ENCODE results near the gene NOL4L.

The NOL4L gene

DNA sequence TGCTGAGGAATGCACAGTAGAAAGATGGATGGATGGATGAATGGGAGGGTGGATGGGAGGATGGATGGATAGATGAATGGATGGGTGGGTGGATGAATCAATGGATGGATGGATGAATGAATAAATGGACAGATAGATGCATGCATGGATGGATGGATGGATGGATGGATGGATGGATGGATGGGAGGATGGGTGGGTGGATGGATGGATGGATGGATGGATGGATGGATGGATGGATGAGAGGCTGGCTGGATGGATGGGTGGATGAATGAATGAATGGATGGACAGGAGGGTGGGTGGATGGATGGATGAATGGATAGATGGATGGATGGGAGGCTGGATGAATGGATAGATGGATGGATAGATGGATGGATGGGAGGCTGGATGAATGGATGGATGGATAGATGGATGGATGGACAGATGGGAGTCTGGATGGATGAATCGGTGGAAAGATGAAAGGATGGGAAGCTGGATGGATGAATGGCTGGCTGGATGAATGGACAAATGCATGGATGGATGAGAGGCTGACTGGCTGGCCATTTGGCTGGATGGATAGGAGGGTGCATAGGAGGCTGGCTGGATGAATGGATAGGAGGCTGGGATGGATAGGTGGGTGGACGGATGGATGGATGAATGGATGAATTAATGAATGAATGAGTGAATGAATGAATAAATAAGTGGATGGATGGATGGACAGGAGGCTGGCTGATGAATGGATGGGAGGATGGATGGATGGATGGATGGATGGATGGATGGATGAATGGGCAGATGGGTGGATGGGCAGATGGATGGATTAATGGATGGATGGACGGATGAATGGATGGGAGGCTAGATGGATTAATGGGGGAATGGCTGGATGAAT lies 28.3 kb upstream of the NOL4L start:
- DNase-seq (ENCODE audit: low spot score) = no peak

DNA sequence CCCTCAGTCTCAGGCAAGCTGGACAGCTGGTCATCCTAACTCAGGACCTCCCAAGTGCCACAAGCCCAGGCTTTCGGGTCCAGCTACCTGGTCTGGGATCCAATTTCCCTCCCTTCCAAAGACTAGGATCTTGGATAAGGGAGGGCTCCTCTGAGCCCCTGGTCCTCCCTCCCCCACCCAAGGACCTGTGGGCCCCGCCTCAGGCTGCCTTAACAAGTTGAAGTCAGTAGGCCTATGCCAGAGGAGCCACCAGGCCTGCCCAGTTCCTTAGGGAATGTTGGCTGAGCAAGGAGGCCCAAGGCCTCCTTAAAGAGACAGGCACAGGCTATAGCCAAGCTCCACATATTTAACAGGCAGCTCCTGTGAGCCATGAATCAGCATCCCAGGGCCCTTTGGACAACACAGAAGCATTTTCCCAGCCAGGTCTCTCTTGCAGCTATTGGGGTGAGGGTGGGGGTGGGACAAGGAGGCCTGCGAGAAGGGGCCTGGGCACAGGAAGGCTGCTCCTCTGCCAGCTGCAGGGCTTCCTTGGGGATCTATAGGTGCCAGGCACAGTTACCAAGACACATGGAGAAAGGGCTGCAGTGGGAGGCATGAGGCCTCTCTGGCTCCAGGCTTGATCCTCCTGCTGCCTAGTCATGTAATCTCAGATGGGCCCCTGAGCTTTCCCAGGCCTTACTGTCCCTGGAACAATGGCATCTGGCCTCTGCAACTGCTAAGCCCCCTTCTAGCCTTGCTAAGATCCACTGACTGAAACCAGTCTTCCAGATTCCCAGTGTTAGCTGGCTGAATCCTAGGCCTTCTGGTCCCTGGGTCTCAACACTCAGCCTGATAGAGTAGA lies 27.4 kb upstream of the NOL4L start:
- no peak for DNase-seq (ENCODE audit: low spot score)

DNA sequence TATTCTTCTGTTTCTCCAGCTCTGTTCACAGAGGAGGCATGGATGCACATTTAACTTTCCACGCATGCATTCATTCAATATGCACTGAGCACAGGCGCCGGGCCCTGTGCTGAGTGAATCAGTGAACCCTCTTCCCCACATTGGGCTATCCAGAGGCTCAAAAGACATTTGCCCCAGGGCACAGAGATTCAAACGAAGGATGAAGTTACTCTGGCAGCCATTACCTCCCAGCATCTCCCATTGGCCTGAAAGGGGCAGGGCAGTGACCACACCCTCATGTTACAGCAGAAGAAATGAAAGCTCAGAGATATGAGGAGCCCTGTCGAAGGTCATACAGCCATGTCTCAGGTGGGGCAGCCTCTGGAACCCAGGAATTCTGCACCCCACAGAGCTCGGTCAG lies 26.7 kb upstream of the NOL4L start:
- no peak for DNase-seq (ENCODE audit: low spot score)

DNA sequence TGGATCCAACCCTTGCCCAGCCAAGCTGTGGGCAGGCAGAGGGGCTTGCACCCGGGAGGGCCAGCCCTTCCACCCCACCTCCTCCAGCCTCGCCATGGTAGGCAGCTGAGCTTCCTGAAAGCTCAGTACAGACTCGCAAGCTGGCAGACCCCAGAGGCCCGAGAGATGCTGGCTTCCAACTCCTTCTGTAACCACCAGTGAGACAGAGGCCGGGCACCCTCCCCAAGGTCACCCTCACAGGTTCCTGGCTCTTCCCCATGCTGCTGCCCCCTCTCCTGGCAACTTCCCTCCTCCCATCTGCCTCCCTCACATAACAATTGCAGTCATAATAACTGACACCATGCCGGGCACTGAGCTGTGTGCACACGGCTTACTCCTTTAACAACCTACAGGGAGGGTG lies 26.2 kb upstream of the NOL4L start:
- no peak for DNase-seq (ENCODE audit: low spot score)

DNA sequence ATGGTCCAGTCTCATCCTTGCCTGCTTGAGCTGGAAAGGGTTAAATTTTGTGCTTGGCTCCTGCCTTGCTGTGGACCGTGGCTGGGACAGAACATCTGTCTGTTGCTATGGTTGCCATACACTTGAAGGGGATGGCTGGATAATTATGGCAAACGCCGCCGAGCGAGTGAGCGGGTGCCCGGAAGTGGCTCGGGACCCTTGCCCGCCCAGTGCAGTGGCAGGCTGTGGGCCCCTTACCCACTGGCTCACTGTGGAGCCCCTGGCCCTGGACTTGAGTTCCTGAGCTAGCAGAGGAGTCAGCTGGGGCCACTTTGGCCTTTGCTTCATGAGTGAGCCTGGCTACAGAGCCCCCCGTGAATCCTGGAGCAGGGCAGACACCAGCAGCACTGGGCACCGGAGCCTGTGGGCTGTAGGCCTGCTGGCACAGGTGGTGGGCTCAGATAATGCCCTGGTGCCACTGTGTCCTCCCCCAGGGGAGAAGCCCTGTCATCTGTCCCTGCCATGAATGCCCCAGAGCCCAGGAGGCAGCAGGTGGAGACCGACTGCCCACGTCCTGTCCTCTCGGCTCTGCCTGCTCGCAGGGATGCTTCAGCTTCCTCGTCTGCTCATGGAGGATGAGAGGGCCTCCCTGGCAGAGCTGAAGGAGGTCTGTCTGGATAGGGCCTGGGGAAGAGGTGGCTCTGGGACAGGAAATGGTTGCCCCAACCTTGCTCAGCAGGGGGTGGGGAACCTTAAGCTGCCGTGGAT lies 25.5 kb upstream of the NOL4L start:
- no peak for DNase-seq (ENCODE audit: low spot score)

DNA sequence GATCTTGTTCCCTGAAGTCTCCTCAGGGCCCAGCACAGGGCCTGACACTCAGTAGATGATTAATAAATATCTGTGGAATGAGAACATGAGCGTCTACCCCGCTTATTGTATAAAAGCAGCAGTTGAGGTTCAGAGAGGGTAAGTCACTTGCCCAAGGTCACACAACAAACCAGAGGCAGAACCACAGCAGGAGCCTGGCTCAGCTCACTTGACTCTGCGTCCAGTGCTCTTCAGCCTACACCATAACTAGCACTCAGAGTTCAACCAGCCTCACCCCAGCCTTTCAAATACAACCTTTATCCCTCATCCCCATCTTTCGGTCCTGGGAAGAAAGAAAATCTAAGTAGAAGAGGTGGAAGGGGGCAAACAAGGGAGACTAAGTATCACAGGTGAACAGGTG lies 24.9 kb upstream of the NOL4L start:
- DNase-seq (ENCODE audit: low spot score) = no peak

DNA sequence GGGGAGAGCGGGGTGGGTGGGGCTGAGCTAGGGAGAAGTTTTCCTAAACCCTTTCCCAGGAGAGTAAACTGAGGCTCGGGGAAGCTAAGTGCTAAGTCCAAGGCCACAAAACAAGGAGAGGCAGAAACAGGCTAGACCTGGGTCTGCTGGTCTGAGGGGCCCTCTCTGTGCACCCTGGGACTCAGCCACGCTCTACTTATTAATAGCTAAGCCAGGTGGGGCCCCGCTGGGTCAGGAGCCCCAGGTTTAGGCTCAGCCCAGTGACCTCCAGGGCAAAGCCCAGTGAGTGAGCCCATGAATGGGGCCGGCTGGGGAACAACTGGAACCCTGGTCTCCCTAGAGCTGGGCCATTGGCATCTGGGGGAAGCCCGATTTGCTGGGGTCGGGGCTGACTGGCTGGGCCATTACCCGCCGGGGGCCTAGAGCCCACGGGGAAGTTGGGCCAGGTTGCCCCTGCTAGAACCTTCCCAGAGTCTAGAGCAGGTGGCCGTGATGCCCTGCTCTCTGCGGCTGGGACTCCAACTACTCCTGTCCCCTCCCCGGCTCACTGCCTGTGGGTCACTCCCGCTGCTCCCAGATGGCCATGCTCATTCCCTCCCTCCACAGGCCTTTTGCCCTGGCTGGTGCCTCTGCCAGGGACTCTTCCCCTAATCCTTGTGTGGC lies 24.1 kb upstream of the NOL4L start:
- DNase-seq (ENCODE audit: low spot score) = no peak

DNA sequence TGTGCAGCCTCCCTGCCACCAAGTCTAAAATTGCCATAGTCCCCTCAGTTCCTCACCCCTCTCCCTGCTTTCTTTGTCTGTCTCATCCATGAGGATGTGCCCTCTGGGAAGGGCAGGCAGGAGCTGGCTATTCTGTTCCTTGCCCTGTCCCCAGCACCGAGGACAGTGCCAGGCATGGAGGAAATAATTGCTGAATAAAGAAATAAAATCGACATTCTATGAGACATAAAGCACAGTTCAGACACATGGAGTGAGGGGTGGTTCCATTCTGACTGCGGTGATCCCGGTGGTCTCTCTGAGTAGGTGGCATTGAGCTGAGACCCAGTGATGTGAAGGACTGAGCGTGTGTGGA lies 23.5 kb upstream of the NOL4L start:
- no peak for DNase-seq (ENCODE audit: low spot score)

DNA sequence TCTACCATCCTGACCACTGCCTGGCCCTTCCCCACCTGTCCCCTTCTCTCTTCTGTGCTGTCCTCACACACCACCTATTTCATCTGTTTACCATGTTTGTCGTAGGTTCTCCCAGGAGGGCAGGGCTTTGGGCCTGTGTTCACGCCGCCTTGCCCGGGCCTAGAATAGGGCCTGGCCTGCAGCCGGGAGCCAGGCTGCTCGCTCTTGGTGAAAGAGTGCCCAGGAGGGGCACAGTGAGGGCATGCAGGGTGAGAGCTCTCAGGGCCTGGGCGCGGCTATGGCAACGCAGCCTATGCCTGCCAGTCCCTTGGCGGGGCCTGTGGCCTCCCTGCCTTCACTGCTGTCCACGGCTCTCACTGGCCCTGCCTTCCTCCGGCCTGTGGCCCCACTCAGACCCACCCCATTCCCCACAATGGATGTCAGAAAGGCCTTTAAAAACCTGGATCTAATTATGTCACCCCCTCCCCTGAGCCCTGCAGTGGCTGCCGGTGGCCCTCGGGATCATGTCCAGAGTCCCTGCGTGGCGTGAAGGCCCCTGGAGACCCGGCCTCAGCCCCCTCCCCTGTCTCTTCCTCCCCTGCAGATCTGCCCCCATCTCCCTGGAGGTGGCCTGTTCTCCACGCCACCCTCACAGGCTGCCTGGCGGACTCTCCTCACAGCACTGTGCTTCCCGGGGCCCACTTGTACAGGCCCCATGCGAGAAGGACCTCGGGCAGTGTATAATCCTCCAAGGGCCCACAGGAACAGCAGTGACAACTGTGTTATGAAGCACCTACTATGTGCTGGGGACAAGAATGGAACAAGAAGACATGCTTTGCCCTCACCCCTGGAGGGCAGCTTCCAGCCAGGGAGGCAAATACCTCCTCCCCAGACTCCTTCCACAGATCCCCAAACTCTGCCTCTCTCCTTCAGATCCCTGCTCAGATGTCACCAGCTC lies 22.9 kb upstream of the NOL4L start:
- DNase-seq (ENCODE audit: low spot score) = no peak

DNA sequence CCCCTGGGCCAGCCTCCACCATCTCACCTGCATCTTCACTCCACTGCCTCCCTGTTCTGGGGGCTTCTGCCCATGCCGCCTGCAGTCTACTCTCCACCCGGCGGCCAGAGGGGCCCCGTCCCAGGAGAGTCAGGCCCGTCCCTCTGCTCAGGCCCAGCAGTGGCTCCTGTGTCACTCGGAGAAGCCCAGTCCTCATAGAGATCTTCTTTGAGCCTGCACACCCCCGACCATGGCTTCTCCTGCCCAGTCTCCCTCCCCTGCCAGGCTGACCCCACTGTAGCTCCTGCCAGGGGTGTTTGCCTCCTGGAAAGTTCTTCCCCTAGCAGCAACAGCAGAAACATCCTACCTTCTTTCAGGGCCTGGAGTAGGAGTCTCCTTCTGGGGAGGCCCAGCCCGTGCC lies 22.2 kb upstream of the NOL4L start:
- DNase-seq (ENCODE audit: low spot score) = no peak

DNA sequence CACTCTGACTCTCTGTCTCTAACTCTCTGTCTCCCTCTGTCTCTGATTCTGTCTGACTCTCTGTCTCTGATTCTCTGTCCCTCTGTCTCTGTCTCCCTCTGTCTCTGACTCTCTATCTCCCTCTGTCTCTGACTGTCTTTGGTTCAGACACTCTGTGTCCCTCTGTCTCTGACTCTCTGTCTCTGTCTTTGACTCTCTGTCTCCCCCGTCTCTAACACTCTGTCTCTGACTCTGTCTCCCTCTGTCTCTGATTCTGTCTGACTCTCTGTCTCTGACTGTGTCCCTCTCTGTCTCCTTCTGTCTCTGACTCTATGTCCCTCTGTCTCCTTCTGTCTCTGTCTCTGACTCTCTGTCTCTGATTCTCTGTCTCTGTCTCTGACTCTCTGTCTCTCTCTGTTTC lies 21.7 kb upstream of the NOL4L start:
- no peak for DNase-seq (ENCODE audit: low spot score)

DNA sequence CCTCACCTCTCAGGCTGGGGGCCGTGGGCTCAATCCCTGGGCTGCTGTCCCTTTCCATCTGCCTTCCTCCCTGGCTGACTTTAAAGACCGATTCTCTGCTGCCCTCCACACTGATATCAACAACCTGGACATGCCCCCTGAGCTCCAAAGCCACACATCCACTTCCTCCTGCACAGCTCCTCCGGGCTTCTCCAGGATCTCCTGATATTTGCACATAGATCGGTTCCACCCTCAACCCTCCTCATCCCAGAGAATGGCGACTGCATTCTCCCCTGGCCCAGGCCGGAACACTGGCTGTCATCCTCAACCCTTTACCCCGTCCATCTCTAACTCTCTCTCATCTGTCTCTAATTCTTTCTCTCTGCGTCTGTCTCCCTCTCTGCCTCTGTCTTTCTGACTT lies 21.0 kb upstream of the NOL4L start:
- DNase-seq (ENCODE audit: low spot score) = no peak

DNA sequence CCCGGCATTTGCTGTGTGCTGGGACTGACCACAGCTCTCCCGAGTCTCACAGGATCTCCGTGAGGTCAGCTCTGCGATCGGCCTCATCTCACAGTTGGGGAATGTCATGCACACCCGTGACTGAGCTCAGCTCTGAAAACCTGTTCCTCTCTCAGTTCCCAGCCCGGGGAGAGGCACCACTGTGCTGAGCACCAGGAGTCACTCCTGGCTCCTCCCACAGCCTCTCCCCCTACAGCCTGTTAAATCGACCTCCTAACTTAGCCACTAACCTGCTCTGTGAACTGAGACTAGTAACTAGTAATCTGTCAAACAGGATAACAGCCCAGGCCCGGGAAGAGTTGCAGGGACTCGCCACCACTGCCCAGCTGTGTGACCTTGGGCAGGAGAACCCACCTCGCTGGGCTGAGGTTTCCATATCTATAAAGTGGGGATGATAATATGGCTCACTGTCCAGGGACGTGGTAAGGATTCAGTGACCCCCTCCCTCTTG lies 20.1 kb upstream of the NOL4L start:
- no peak for DNase-seq (ENCODE audit: low spot score)

DNA sequence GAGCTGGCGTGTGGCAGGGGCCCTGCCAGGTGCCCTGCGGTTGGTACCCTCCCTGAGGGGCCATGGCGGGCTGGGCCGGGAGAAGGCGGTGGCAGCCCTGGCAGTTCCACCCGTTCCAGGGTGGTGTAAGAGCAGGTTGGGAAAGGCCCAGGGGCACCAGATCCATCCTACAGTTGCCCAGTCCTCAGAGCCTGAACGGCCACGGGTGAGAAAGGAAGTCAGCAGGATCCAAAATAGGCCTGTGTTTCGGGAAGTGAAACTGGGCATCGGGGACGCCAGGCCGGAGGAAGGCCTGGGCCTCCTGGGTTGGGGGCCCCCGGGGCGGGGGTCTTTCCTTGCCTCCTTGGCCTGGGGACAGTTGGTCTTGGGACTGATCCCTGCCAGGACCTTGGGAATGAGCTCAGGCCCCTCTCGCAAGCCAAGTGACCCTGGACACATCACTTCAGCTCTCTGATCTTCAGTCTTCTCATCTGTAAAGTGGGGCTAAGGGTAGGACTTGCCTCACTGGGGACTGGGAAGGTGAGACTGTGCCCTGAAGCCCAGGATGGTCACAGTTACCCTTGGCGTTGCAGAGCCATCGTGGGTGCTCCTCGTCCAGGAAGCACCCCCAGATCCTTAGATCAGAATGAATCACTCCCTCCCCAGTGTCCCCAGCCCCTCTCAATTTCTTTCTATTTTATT lies 18.1 kb upstream of the NOL4L start:
- no peak for DNase-seq (ENCODE audit: low spot score)

DNA sequence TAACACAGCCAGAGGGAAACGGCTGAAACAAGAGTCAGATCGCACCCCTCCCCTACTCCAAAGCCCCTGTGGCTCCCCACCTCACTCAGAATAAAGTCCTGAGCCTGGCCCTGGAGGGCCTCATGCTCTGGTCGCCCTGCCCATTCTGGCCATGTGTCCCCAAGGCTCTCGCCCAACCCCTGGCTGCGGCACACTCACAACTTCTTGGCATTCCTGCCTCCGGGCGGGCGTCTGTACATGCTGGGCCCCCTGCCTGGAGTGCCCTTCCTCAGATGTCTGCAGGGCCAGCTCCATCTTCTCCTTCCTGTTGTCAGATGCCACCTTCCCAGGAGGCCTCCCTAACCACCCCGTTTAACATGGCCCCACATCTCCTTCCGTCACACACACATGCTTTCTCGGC lies 17.1 kb upstream of the NOL4L start:
- no peak for DNase-seq (ENCODE audit: low spot score)

DNA sequence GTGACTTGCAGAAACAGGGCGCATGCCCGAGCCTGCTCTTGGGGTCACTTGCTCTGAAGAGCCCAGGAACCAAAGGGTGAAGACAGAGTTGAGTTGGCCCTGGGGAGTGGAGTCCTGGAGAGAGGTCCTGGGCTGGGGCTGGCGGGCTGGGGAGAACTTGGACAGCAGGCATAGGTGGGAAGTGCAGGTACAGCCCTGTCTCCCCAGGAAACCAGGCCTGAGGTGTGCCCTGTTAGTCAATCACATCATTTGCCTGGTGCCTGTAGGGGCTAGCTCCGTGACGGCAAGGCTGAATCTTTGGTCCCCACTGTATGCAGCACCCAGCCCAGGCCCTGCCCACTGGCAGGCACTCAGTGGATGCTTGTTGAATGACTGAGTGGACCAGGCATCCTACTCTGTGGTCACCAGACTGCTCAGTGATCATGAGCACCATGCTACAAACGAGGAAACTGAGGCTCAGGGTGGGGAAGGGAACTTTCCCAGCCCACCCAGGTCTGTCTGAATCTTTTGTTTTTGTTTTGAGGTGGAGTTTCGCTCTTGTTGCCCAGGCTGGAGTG lies 15.6 kb upstream of the NOL4L start:
- DNase-seq (ENCODE audit: low spot score) = no peak

DNA sequence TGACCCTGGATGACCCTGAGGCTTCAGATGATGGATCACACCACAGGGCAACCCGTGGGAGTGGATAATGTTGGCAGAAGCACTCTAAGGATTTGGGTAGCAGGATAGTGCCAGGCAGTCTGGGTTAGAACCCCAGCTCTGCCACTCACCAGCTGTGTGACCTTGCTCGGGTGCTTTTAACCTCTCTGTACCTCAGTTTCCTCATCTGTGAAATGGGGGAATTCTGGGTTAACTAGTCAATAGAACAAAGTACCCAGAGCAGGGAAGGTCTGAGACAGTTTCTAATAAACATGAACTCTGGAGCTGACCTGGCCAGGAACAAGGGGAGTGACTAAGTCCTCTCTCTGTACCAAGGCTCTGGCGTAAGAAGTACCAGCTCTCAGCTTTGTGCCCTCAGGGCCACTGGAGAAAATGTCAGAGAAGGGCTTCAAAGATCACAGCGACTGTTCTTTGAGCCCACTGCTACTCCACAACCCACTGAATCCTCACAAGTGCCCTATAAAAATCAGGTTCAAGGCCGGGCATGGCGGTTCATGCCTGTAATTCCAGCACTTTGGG lies 14.7 kb upstream of the NOL4L start:
- DNase-seq (ENCODE audit: low spot score) = no peak

DNA sequence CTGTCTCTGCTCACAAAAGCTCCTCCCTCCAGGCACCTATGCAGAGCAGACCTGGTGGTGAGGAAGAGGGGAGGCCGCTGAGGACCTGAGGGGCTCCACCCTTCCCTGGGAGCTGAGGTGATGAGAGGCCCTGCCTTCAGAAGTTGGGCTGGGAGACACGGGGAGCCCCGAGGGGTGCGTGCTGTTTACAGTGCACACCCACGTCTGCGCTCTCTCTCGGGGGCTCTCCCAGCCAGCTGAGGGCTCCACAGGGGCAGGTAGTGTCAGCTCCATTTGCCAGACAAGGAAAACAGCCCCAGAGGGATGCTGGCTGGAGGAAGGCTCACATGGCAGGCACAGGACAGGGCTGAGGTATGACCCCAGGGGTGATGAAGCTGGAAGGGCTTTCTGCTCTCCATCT lies 13.5 kb upstream of the NOL4L start:
- DNase-seq (ENCODE audit: low spot score) = no peak

DNA sequence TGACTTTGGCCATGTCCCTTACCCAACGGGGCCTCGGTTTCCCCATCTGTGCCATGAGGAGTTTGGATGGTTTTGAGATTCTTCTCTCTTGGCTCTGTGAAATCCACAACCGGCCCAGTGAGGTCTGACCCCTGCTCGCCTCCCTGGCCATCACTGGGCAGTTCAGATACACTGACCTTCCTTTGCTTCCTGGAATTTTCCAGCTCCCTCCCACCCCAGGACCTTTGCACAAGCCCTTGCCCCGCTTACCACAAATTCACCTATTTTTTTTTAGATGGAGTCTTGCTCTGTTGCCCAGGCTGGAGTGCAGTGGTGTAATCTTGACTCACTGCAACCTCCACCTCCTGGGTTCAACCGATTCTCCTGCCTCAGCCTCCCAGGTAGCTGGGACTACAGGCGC lies 12.6 kb upstream of the NOL4L start:
- no peak for DNase-seq (ENCODE audit: low spot score)
